ENCODE data around the gene ZCCHC18.

GRCh38 chrX:104134583-104135261, 22.4 kb downstream of the ZCCHC18 start:
- no peak for TF ChIP-seq BHLHE40 (IDR thresholded peaks at IDR 0.05; ENCODE audit: low read depth, low read length)
- TF ChIP-seq RFX5 (IDR thresholded peaks at IDR 0.05), result no peak
- no peak for TF ChIP-seq CTCF (IDR thresholded peaks at IDR 0.05)
- TF ChIP-seq RAD21 (conservative IDR thresholded peaks at IDR 0.05 in 1 of 2, IDR thresholded peaks at IDR 0.05 in 1 of 2), result no peak
- TF ChIP-seq ESRRA (IDR thresholded peaks at IDR 0.05; ENCODE audit: borderline replicate concordance, low read length), result no peak
- no peak for TF ChIP-seq MAX (IDR thresholded peaks at IDR 0.05)
